ENCODE results near the gene CNOT8.

DNA sequence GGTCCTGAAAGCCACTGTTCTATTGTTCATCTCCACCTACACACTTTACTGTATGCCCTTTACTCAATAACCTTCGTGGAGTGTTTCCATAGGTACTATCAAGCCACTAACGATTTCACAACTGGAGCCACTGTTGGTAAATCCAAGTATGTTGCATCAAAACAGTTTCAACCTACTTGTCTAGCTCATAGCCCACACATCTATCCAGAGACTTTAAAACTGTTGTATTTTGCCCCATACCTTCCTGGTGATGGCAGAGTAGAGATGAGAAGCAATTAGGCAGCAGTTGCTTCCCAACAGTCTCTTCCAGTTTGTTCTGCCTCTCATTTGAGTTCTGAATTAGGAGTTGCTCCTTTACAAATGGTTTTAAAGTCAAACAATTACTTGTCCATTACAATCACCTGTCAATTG, 8.6 kb upstream of the CNOT8 start:
- no peak for TF ChIP-seq POLR2A (IDR thresholded peaks at IDR 0.05)
- TF ChIP-seq, protein P1, sequence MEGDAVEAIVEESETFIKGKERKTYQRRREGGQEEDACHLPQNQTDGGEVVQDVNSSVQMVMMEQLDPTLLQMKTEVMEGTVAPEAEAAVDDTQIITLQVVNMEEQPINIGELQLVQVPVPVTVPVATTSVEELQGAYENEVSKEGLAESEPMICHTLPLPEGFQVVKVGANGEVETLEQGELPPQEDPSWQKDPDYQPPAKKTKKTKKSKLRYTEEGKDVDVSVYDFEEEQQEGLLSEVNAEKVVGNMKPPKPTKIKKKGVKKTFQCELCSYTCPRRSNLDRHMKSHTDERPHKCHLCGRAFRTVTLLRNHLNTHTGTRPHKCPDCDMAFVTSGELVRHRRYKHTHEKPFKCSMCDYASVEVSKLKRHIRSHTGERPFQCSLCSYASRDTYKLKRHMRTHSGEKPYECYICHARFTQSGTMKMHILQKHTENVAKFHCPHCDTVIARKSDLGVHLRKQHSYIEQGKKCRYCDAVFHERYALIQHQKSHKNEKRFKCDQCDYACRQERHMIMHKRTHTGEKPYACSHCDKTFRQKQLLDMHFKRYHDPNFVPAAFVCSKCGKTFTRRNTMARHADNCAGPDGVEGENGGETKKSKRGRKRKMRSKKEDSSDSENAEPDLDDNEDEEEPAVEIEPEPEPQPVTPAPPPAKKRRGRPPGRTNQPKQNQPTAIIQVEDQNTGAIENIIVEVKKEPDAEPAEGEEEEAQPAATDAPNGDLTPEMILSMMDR (IDR thresholded peaks at IDR 0.05): no peak

Measured in ovary (tissue), 3 donors.